Measurements from ENCODE around the gene MAP3K20.
"Not testable (repeated sequence)": the region's sequence is repeated elsewhere in the genome, so short reads cannot be mapped to it uniquely, and the experiment has no call there.

Gene MAP3K20

DNA sequence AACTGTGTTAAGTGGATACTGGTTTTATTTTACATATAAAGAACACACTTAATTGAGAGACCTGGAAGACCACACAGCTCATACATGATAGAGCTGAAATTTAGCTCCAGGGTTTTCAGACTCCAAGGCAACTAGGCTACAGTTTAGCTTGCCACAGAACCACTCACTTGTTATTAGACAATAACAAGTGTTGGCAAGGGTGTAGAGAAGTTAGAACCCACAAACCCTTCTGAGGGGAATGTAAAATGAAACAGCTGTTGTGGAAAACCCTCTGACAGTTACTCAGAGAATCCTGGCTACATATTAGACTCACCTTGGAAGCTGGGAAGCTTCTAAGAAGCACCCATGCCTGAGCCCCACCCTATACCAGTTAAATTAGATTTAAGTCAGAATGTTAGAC, 75.3 kb downstream of the MAP3K20 start:
- no peak for DNase-seq (ENCODE audit: low read depth, low spot score)
- H3K27ac ChIP-seq = peak overlapping the region; percentile 96

- DNase-seq (ENCODE audit: low read depth, low spot score) = peak; percentile 72
- peak overlapping the region; percentile 96 for H3K27ac ChIP-seq
Measured at GRCh38 chr2:173151671-173152401, 76.2 kb downstream of the MAP3K20 start.

DNA sequence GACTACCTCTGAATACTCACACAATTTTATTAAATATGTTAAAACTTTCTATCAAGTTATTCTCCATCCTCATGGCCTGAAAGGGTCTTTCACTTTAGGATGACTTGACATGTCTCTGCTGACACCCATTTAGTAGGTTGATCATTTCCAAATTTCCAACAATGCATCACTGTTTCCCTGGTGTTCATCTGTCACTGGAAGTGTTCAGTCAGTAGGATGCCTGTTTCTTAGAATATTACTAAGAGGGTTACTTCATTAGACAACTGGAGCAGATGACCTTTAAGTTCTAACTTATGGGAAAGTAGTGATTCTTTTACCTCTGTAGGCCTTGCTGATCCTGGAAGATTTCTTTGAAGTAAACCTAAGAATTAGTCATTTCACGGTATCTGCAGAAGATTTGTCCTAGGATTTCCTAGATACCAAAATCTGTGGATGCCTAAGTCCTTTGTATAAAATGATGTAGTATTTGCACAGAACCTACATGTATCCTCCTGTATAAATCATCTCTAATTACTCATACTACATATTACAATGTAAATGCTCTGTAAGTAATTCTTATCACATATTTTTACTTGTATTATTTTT, 77.7 kb downstream of the MAP3K20 start:
- H3K27ac ChIP-seq = peak overlapping the region; percentile 96
- DNase-seq (ENCODE audit: low read depth, low spot score) = no peak

DNA sequence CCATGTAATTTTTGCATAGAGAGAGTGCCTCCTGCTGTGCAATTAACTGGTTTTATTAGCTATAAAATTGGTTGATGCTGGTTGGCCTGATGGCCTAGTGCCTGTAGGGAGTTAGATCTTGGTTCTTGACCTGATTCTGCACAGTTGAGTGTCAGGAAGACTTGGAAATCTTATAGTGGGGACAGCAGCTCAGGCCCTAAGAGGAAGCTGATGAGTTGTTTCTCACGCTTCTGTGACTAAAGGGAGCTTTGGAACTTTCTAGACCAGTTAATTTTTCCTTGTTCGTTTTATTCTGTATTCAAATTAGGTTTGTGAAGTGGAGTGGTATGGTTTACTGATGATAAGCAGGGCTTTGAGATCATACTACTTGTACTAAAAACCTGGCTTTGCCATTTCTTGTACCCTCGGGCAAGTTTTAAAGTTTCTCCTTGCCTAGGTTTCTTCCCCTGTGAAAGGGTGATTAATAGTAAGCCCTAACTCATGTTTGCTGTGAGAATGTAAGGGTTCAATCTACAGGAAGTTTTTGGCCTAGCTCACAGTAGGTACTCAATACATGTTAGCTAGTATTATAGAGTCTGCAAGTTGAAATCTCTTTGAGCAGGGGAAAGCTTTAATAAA, 82.1 kb downstream of the MAP3K20 start:
- DNase-seq (ENCODE audit: low read depth, low spot score) = no peak
- H3K27ac ChIP-seq = peak overlapping the region; percentile 88

DNA sequence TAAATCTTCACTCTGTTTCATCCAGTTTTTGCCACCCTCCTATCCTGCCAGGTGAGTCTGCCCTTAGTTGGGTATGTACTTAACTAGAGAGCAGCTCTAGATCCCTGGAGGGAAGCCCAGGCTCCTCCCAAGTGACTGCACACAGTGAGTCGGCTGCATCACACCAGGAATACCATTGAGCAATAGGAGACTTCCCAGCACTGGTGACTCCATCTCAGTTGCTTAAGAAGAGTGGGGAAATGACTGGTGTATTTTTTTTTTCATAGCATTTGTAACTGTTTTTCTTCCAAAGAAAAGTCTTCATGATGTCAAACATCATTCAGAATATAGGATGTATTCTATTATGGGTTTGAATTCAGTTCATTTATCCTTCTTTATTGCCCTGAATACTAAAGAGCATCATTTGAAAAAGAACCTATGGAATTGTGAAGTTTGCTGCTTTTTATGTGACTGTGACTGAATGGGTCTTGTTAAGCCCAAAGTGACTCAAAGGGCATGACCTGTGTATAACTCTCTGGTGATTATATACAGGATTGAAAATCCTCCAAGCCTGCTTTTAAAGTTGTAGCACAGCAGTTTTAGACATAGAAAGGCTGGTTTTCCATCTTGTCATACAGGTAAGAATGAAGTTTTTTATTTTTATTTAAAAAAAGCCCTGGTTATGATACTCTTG, 84.3 kb downstream of the MAP3K20 start:
- DNase-seq (ENCODE audit: low read depth, low spot score) = peak; percentile 98
- H3K27ac ChIP-seq = peak overlapping the region; percentile 88

DNA sequence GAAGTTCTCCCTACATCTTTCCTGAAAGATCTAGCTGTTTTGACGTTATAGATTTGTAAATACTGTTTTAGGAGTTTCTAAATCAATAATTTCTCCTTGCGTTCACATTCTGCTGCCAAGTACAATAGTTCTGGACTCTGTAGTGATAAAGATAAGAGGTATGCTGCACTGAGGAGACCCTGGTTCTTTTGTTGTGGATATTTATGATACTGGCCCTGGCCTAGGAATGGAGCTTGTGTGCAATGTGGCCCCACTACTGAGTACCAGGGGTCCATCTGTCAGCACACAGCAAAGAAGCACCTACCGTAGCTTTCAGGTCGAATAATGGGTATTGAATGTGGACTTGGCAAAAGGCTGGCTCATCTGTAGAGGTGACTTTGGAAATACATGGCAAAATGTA, 85.0 kb downstream of the MAP3K20 start:
- peak overlapping the region; percentile 88 for H3K27ac ChIP-seq

GRCh38 chr2:173161040-173161439, 85.4 kb downstream of the MAP3K20 start:
- peak overlapping the region; percentile 88 for H3K27ac ChIP-seq
- no peak for DNase-seq (ENCODE audit: low read depth, low spot score)

More for the DNA sequence above, 85.0 kb downstream of the MAP3K20 start:
- no peak for DNase-seq (ENCODE audit: low read depth, low spot score)

DNA sequence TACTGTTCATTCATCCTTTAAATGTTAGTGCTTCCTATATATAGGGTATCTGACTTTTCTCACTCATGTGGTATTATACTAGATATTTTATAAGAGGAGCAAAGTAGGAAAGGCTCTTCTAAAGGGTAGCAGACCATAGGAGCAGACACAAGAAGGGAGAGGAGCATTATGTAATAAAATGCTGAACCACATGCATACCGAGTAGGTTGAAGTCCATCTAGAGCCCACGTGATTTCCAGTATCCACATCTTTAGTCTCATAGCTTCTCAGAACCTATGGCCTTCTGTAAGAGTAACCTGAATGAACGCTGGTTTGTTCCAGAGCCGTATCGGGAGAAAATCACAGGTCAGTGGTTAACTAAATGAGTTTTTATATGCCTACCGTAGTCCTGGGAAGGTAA, 85.9 kb downstream of the MAP3K20 start:
- H3K27ac ChIP-seq = peak overlapping the region; percentile 88
- DNase-seq (ENCODE audit: low read depth, low spot score) = no peak

DNA sequence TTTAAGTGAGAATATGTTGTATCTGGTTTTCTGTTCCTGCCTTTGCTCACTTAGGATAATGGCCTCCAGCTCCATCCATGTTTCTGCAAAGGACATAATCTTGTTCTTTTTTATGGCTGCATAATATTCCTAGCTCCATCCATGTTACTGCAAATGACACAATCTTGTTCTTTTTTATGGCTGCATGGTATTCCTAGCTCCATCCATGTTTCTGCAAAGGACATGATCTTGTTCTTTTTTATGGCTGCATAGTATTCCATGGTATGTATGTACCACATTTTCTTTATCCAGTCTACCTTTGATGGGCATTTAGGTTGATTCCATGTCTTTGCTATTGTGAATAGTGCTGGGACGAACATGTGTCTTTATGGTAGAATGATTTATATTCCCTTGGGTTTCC, 87.7 kb downstream of the MAP3K20 start:
- not testable (repeated sequence) for DNase-seq (ENCODE audit: low read depth, low spot score); H3K27ac ChIP-seq

GRCh38 chr2:173164396-173164795, 88.8 kb downstream of the MAP3K20 start:
- DNase-seq (ENCODE audit: low read depth, low spot score) = no peak
- H3K27ac ChIP-seq = no peak overlapping the region

DNA sequence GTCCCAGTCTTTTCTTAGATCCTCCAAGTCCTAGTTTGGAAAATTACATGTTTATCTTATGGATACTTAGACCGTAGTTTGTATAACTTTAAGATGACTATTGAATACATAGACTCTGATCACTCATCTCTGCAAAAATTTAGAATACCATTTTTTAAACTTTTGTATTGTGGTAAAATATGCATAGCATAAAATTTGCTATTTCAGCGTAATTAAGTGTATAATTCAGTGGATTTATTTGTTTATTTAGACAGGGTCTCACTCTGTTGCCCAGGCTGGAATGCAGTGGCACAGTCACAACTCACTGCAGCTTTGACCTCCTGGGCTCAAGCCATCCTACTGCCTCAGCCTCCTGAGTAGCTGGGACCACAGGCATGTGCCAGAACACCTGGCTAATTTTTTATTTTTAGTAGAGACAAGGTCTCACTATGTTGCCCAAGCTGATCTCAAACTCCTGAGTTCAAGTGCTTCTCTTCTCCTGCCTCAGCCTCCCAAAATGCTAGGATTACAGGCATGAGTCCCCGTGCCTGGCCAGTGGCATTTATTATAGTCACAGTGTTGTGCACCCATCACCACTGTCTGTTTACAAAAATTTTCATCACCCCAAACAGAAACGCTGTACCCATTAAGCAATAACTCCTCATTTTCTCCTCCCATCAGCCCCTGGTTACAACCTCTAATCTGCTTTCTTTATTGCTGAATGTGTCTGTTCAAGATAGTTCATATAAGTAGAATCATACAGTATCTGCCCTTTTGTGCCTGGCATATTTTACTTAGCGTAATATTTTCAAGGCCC, 90.0 kb downstream of the MAP3K20 start:
- DNase-seq (ENCODE audit: low read depth, low spot score) = no peak
- no peak overlapping the region for H3K27ac ChIP-seq

GRCh38 chr2:173171321-173171720, 95.7 kb downstream of the MAP3K20 start:
- no peak for DNase-seq (ENCODE audit: low read depth, low spot score)
- H3K27ac ChIP-seq = peak overlapping the region; percentile 31

- peak overlapping the region; percentile 31 for H3K27ac ChIP-seq
- DNase-seq (ENCODE audit: low read depth, low spot score) = no peak
Measured at GRCh38 chr2:173171924-173172643, 96.4 kb downstream of the MAP3K20 start.

GRCh38 chr2:173174339-173174738, 98.7 kb downstream of the MAP3K20 start:
- not testable (repeated sequence) for H3K27ac ChIP-seq; DNase-seq (ENCODE audit: low read depth, low spot score)

GRCh38 chr2:173175222-173175621, 99.6 kb downstream of the MAP3K20 start:
- peak overlapping the region; percentile 13 for H3K27ac ChIP-seq
- peak; percentile 69 for DNase-seq (ENCODE audit: low read depth, low spot score)

DNA sequence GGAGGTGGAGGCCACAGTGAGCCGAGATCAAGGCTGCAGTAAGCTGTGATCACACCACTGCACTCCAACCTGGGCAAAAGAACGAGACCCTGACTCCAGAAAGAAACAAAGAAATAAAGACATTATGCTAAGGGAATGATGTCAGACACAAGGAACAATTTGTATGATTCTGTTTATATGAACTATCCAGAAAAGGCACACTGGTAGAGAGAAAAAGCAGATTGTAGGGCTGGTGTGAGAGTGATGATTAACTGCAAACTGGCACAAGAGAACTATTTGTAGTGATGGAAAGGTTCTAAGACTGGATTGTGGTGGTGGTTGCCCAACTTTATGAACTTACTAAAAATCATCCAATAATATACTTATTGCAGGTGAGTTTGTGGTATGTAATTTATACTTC, 106.3 kb downstream of the MAP3K20 start:
- H3K27ac ChIP-seq = no peak overlapping the region
- no peak for DNase-seq (ENCODE audit: low read depth, low spot score)

GRCh38 chr2:173184031-173185004, 108.7 kb downstream of the MAP3K20 start:
- peak; percentile 67 for DNase-seq (ENCODE audit: low read depth, low spot score)
- H3K27ac ChIP-seq = peak overlapping the region; percentile 49

GRCh38 chr2:173185437-173185836, 109.8 kb downstream of the MAP3K20 start:
- H3K27ac ChIP-seq = no peak overlapping the region
- no peak for DNase-seq (ENCODE audit: low read depth, low spot score)

Measured in epithelial cell of prostate (primary cell).